RWPE1 (cell line): ENCODE measurements around the gene MT1X.

ENCODE experiments used
- CTCF ChIA-PET: fragments of 350-600 bp; sonication (Branson Sonifier 250); formaldehyde crosslinking; extraction: SDS; loops from one replicate; lab custom pipeline; 2021; lab: Yijun Ruan, JAX
- POLR2A ChIA-PET: fragments of 400-600 bp; formaldehyde crosslinking; extraction: SDS; loops from one replicate; lab custom pipeline; 2020; ENCODE audit warnings: antibody characterized with exemption; ENCODE audit not compliant: low non-redundant PET; lab: Yijun Ruan, JAX
- DNase-seq: peaks from one replicate; pipeline ENCODE4 v3.0.0; 2012; ENCODE audit warnings: low spot score
- H3K27ac ChIP-seq: fragments of 450-650 bp; 2 replicates; pipeline ENCODE4 v1.5.1; 2017
- TF ChIP-seq, protein P1 (sequence below): fragments of 450-650 bp; conservative IDR thresholded peaks from 2 replicates; pipeline ENCODE4 v1.5.1; 2017; ENCODE audit warnings: low read depth, mild to moderate bottlenecking

MT1X gene

DNA sequence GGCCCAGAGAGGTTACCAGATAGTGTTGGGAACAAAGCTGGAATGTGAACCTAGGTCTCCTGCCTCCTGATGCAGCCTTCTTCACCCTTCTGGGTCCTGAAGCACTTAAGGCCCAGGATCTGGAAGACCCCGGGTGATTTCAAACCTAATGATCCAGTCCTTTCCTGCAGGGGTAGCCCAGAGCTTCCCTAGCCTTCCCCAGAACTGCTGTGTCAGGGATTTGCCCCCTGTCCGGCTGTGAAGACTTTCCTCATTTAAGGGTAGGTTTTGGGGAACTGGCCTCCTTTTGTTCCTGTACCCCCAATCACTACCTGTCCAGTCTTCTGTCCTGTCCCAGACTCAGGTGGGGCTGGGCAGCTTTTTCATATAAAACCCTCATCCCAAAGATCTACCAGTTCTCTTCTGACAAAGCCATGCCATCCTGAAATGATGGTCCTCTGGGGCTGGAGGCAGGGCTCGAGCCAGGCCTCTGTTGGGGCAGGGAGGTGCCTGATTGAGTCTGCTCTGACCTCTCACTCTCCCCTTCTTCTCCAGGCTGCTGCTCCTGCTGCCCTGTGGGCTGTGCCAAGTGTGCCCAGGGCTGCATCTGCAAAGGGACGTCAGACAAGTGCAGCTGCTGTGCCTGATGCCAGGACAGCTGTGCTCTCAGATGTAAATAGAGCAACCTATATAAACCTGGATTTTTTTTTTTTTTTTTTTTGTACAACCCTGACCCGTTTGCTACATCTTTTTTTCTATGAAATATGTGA, 1.3 kb downstream of the MT1X start:
- peak overlapping the region; percentile 99 for H3K27ac ChIP-seq
- DNase-seq: no peak
- TF ChIP-seq, protein P1, sequence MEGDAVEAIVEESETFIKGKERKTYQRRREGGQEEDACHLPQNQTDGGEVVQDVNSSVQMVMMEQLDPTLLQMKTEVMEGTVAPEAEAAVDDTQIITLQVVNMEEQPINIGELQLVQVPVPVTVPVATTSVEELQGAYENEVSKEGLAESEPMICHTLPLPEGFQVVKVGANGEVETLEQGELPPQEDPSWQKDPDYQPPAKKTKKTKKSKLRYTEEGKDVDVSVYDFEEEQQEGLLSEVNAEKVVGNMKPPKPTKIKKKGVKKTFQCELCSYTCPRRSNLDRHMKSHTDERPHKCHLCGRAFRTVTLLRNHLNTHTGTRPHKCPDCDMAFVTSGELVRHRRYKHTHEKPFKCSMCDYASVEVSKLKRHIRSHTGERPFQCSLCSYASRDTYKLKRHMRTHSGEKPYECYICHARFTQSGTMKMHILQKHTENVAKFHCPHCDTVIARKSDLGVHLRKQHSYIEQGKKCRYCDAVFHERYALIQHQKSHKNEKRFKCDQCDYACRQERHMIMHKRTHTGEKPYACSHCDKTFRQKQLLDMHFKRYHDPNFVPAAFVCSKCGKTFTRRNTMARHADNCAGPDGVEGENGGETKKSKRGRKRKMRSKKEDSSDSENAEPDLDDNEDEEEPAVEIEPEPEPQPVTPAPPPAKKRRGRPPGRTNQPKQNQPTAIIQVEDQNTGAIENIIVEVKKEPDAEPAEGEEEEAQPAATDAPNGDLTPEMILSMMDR: no peak
- ChIA-PET POLR2A (interaction anchor here (0.6 to 1.8 kb wide), 6 partner anchors 17 to 80 kb away, joined by 3 to 10 read pairs (median 4); partner anchors contain the start of genes MT1E and MT2A), CTCF (interaction anchor here (0.5 to 1.2 kb wide), 5 partner anchors 14 to 1198 kb away, joined by 3 to 6 read pairs (median 5); no protein-coding TSS in a partner anchor)

DNA sequence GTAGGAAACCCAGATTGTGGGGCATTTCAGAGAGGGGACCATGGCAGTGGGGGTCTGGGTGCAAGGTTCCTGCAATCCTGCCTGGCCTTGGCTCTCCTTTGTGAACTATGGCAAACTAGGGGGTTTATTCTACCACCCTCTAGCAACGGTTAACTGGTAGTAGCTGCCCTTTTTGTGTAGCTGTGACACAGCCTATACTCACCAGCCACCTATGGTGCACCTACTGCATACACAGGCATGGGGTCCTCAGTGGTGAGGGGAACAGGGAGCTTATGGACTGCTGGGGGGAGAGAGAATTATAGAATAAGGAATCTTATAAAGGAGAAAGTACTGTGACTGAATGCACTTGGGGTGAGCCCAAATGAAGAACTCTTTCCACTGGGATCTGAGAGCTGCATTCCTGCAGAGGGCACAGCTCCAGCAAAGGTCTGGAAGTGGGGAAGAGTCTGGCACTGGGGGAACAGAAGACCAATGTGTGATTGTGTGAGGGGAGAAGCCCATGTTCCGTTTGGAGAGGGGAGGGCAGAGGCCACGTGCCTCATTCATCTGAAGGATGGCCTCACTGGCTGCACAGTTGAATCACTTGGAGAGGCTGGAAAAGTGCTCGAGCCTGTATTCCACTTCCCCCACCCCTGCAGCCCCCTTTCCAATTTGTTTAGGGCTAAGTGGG, 2.1 kb downstream of the MT1X start:
- TF ChIP-seq, protein P1: no peak
- no peak for DNase-seq
- POLR2A ChIA-PET: interaction anchor here (1.3 to 1.7 kb wide), 3 partner anchors 17 to 77 kb away, joined by 4 to 10 read pairs (median 9); partner anchors contain the start of gene MT2A
- CTCF ChIA-PET: interaction anchor here (0.5 to 1.2 kb wide), 2 partner anchors 104 to 1199 kb away, joined by 3 to 5 read pairs; no protein-coding TSS in a partner anchor
- H3K27ac ChIP-seq: peak overlapping the region; percentile 99

DNA sequence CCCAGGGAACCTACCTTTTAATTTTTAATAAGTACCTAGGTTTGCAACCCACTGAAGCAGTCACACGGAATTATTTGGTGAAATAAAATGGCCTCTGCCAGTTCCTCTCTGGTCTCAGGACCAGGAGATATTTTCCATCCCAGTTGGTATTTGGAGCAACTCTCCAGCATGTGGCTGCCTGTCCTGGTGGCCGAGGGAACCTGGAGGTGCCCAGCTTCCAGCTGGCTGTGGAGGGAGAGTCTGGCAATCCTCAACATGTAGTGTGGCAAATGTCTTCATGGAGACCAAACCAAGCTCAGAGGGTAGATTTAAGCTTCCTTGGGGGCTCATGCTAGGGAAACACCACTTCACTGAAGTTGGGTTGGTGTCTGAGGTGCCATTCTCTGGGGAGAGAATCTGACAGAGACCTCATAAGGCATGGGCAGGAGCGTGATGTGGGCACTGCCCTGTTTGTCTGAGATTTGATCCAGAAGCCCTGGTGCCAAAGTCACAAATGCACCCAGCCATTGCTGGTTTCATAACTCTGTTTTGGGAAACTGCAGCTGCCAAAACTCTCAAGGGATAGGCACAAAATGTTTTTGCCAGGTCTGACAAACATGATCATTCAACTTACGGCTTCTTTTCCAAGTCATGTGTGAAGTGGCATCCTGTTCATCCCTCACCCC, 2.8 kb downstream of the MT1X start:
- CTCF ChIA-PET: interaction anchor here (1.2 kb wide), 1 partner anchor 105 kb away, joined by 5 read pairs; no protein-coding TSS in a partner anchor
- DNase-seq: no peak
- POLR2A ChIA-PET: interaction anchor here (1.4 to 1.7 kb wide), 2 partner anchors 16 to 76 kb away, joined by 4 to 9 read pairs; partner anchors contain the start of gene MT2A
- TF ChIP-seq, protein P1: no peak
- peak overlapping the region; percentile 99 for H3K27ac ChIP-seq

DNA sequence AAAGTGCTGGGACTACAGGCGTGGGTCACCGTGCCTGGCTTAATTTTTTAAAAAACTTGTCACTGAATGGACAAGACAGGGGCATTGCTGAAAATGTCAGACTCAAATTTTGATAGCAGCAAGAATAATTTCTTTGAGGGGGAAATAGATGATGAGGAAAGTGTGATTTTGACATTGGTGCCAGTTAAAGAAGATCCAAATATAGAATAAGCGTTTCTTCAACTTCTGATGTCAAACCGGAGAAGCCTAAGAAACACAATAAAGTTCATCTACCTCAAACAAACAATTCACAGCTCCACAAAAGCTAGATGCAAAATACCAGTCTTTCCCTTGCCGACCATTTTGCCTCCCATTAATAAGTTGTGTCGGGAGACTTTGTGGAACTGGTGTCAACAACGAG, 4.5 kb downstream of the MT1X start:
- CTCF ChIA-PET: no interaction called here
- TF ChIP-seq, protein P1: no peak
- peak overlapping the region; percentile 99 for H3K27ac ChIP-seq
- POLR2A ChIA-PET: interaction anchor here (0.7 kb wide), 1 partner anchor 111 kb away, joined by 3 read pairs; no protein-coding TSS in a partner anchor
- DNase-seq: no peak

- TF ChIP-seq, protein P1: no peak
- CTCF ChIA-PET: interaction anchor here (0.5 to 1.3 kb wide), 2 partner anchors 13 to 15 kb away, joined by 3 read pairs; no protein-coding TSS in a partner anchor
Measured at GRCh38 chr16:56688762-56689161, 6.5 kb downstream of the MT1X start.

More at GRCh38 chr16:56688762-56689161, 6.5 kb downstream of the MT1X start:
- no peak for DNase-seq
- peak overlapping the region; percentile 82 for H3K27ac ChIP-seq
- POLR2A ChIA-PET: interaction anchor here (0.7 to 1.0 kb wide), 2 partner anchors 63 to 81 kb away, joined by 3 to 5 read pairs; partner anchors contain the start of genes MT1E and MT2A
